CD14-positive monocyte (primary cell): ENCODE results near the gene ZNF408. TPM values are rescaled to one million over a fixed set of nuclear protein-coding genes. Genes with fewer than 3 reads are reported as not detected.
A peak's percentile ranks its signal among the peaks of the same experiment; 100 is the strongest.

Experiments
- DNase-seq, 3 donors: peaks; one replicate each; pipeline ENCODE4 v3.0.0-alpha.2; 2011 to 2022
- H2AFZ ChIP-seq: 2 replicates; pipeline ENCODE4 v1.6.0; 2012; ENCODE audit warnings: mild to moderate bottlenecking, low read depth, low read length, inconsistent platforms; ENCODE audit not compliant: insufficient read depth, poor library complexity, severe bottlenecking
- H3K27ac ChIP-seq, 2 donors: 1 replicate in 1 of 2; 2 replicates in 1 of 2; pipeline ENCODE4 v1.5.1; 2012 to 2013; ENCODE audit warnings: low read length in 2 of 2, control low read depth in 1 of 2, inconsistent platforms in 1 of 2, low read depth in 1 of 2, mild to moderate bottlenecking in 1 of 2
- H3K27me3 ChIP-seq, 2 donors: one replicate each; pipeline versions ENCODE4 v1.6.0 to v1.6.1; 2011 to 2013; ENCODE audit warnings: low read length in 2 of 2; ENCODE audit not compliant: control insufficient read depth in 2 of 2, insufficient read depth in 2 of 2
- H3K36me3 ChIP-seq, 2 donors: replicated peaks in 1 of 2; 1 replicate in 1 of 2; 2 replicates in 1 of 2; pipeline versions ENCODE4 v1.5.1 to v1.6.1; 2012 to 2013; ENCODE audit warnings: low read length in 2 of 2, control low read depth in 1 of 2, inconsistent platforms in 1 of 2, mild to moderate bottlenecking in 1 of 2; ENCODE audit not compliant: insufficient read depth in 2 of 2, control insufficient read depth in 1 of 2
- H3K4me1 ChIP-seq, 2 donors: 1 replicate in 1 of 2; 2 replicates in 1 of 2; pipeline versions ENCODE4 v1.5.1 to v1.6.1; 2012 to 2013; ENCODE audit warnings: low read length in 2 of 2, control low read depth in 1 of 2, inconsistent platforms in 1 of 2, mild to moderate bottlenecking in 1 of 2, moderate library complexity in 1 of 2; ENCODE audit not compliant: insufficient read depth in 2 of 2, control insufficient read depth in 1 of 2
- H3K4me2 ChIP-seq: replicated peaks from 2 replicates; pipeline ENCODE3; 2012; ENCODE audit warnings: low read length, moderate library complexity, mild to moderate bottlenecking; ENCODE audit not compliant: poor library complexity, severe bottlenecking; ENCODE audit errors: extremely low read depth
- H3K4me3 ChIP-seq, 3 experiments: fragments of 200-600 bp in 1 of 3; sonication (generic) in 1 of 3; replicated peaks in 1 of 3; 1 replicate in 2 of 3; 2 replicates in 1 of 3; pipeline ENCODE4 v1.5.1; 2011 to 2013; ENCODE audit warnings: low read length in 3 of 3, mild to moderate bottlenecking in 3 of 3, control low read depth in 2 of 3, low read depth in 2 of 3, inconsistent platforms in 1 of 3, moderate library complexity in 1 of 3
- H3K79me2 ChIP-seq: 2 replicates; pipeline ENCODE4 v1.6.0; 2012; ENCODE audit warnings: mild to moderate bottlenecking, control low read depth, inconsistent platforms, low read length, moderate library complexity; ENCODE audit not compliant: insufficient read depth
- H3K9ac ChIP-seq: 2 replicates; pipeline ENCODE4 v1.6.0; 2017; ENCODE audit warnings: low read length, mild to moderate bottlenecking; ENCODE audit not compliant: insufficient read depth, poor library complexity, severe bottlenecking
- H3K9me3 ChIP-seq, 2 donors: replicated peaks in 1 of 2; 1 replicate in 1 of 2; 2 replicates in 1 of 2; pipeline versions ENCODE4 v1.5.1 to v1.6.1; 2012 to 2013; ENCODE audit warnings: low read length in 2 of 2, control low read depth in 1 of 2; ENCODE audit not compliant: control insufficient read depth in 1 of 2, insufficient read depth in 1 of 2
- H4K20me1 ChIP-seq: 2 replicates; pipeline ENCODE4 v1.6.0; 2012; ENCODE audit warnings: mild to moderate bottlenecking, low read length, control low read depth, moderate library complexity; ENCODE audit not compliant: insufficient read depth
- H3K27ac Mint-ChIP-seq, 7 donors: one replicate each; pipeline ENCODE4 v1.8.0; 2020; ENCODE audit warnings: mild to moderate bottlenecking in 7 of 7, mixed read lengths in 7 of 7, moderate library complexity in 6 of 7, inconsistent platforms in 2 of 7
- H3K27me3 Mint-ChIP-seq, 3 donors: one replicate each; pipeline ENCODE4 v1.8.0; 2021 to 2022; ENCODE audit warnings: low read depth in 3 of 3, mild to moderate bottlenecking in 3 of 3, mixed read lengths in 3 of 3, moderate library complexity in 3 of 3, inconsistent platforms in 1 of 3
- H3K36me3 Mint-ChIP-seq, 2 donors: one replicate each; pipeline ENCODE4 v1.8.0; 2020; ENCODE audit warnings: mixed read lengths in 2 of 2, inconsistent platforms in 1 of 2, mild to moderate bottlenecking in 1 of 2
- H3K4me1 Mint-ChIP-seq: one replicate; pipeline ENCODE4 v1.8.0; 2020; ENCODE audit warnings: mild to moderate bottlenecking, mixed read lengths
- H3K4me3 Mint-ChIP-seq, 2 donors: one replicate each; pipeline ENCODE4 v1.8.0; 2020; ENCODE audit warnings: mild to moderate bottlenecking in 2 of 2, mixed read lengths in 2 of 2, moderate library complexity in 1 of 2
- H3K9me3 Mint-ChIP-seq, 7 donors: one replicate each; pipeline ENCODE4 v1.8.0; 2020 to 2022; ENCODE audit warnings: mixed read lengths in 7 of 7, mild to moderate bottlenecking in 6 of 7, moderate library complexity in 6 of 7, inconsistent platforms in 2 of 7
- WGBS: methylation state at CpG from one replicate; pipeline ENCODE4 v1.1.5; 2013; ENCODE audit warnings: missing lambda C conversion rate; ENCODE audit not compliant: insufficient coverage; 5-methylcytosine and 5-hydroxymethylcytosine counted together
- intact Hi-C, 2 donors: fragments of 100-400 bp; cut with micrococcal nuclease; formaldehyde crosslinking; loops; one replicate each; pipeline versions ENCODE4 v1.15.0 to v1.15.1; 2023
- polyA plus RNA-seq, 3 donors: library from polyadenylated mRNA; depleted of rRNA in 1 of 3; unstranded in 2 of 3; stranded (reverse) in 1 of 3; fragments of 300-500 nt in 2 of 3; fragments of >200 nt in 1 of 3; fragmentation: Illumina TruSeq in 2 of 3; gene quantifications; 1 replicate in 2 of 3; 2 replicates in 1 of 3; pipeline ENCODE4 v1.2.3, GENCODE V29; 2012 to 2021
- TF ChIP-seq, protein P1 (sequence below): fragments of 200-600 bp; IDR thresholded peaks from one replicate; pipeline ENCODE4 v1.8.0; 2022; ENCODE audit warnings: antibody characterized with exemption, mild to moderate bottlenecking

Gene ZNF408
- polyA plus RNA-seq, 3 donors: 4.1 to 4.5 (median 4.2) TPM

DNA sequence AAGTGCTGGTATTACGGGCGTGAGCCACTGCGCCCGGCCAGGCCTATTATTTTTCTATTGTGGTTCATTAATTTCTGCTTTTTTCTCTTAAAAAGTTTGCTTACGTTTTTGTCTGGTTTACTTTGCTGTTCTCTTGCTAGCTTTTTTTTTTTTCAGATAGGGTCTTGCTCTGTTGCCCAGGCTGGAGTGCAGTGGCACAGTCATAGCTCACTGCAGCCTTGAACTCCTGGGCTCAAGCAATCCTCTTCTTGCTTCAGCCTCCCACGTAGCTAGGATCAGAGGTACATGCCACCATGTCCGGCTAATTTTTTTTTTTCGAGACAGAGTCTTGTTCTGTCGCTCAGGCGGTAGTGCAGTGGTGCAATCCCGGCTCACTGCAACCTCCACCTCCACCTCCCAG lies 36.9 kb downstream of the ZNF408 start:
- no peaks in the 10 kb centered on the region for H4K20me1 ChIP-seq
- TF ChIP-seq, protein P1, sequence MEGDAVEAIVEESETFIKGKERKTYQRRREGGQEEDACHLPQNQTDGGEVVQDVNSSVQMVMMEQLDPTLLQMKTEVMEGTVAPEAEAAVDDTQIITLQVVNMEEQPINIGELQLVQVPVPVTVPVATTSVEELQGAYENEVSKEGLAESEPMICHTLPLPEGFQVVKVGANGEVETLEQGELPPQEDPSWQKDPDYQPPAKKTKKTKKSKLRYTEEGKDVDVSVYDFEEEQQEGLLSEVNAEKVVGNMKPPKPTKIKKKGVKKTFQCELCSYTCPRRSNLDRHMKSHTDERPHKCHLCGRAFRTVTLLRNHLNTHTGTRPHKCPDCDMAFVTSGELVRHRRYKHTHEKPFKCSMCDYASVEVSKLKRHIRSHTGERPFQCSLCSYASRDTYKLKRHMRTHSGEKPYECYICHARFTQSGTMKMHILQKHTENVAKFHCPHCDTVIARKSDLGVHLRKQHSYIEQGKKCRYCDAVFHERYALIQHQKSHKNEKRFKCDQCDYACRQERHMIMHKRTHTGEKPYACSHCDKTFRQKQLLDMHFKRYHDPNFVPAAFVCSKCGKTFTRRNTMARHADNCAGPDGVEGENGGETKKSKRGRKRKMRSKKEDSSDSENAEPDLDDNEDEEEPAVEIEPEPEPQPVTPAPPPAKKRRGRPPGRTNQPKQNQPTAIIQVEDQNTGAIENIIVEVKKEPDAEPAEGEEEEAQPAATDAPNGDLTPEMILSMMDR: no peak
- H3K27ac Mint-ChIP-seq: peak overlapping the region in 1 of 7 donors; percentile 40
- no peak for DNase-seq
- no peaks in the 10 kb centered on the region for H3K4me1 Mint-ChIP-seq
- no peaks in the 10 kb centered on the region for H3K79me2 ChIP-seq
- intact Hi-C loops: no loop called here
- H2AFZ ChIP-seq: no peak overlapping the region
- H3K4me3 Mint-ChIP-seq: no peak overlapping the region
- peaks cover 1 to 4% (median 2%) of the 10 kb centered on the region in 3 donors for H3K27me3 Mint-ChIP-seq
- no peak overlapping the region for H3K4me2 ChIP-seq
- H3K36me3 Mint-ChIP-seq: peaks cover 17 to 25% of the 10 kb centered on the region in 2 donors
- H3K27ac ChIP-seq: no peak overlapping the region
- H3K9me3 Mint-ChIP-seq: peaks cover 0 to 3% (median 0%) of the 10 kb centered on the region in 7 donors
- no peaks in the 10 kb centered on the region for H3K9me3 ChIP-seq
- H3K4me1 ChIP-seq: no peaks in the 10 kb centered on the region
- H3K4me3 ChIP-seq: no peak overlapping the region
- H3K27me3 ChIP-seq: no peaks in the 10 kb centered on the region
- WGBS: 95% methylated on average over 9 of the region's 11 CpGs
- H3K9ac ChIP-seq: no peak overlapping the region
- H3K36me3 ChIP-seq: peaks cover 16 to 17% of the 10 kb centered on the region in 2 donors

DNA sequence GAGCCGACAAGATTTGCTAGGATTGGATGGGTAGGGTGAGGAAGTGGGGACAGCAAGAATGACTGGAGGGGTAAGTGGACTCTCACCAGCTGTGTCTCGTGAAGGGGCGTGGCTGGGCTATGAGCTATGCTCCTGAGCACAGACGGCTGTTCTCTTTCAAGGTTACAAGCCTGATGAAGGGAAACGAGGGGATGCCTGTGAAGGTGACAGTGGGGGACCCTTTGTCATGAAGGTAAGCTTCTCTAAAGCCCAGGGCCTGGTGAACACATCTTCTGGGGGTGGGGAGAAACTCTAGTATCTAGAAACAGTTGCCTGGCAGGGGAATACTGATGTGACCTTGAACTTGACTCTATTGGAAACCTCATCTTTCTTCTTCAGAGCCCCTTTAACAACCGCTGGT lies 38.1 kb downstream of the ZNF408 start:
- 100% methylated on average over 5 of the region's 6 CpGs for WGBS
- Mint-ChIP-seq H3K4me3 (no peak overlapping the region), H3K27ac (peak overlapping the region in 1 of 7 donors; percentile 2), H3K36me3 (peaks cover 28 to 37% of the 10 kb centered on the region in 2 donors), H3K4me1 (no peaks in the 10 kb centered on the region), H3K9me3 (peaks cover 0 to 3% (median 0%) of the 10 kb centered on the region in 7 donors), H3K27me3 (peaks cover 0 to 4% (median 1%) of the 10 kb centered on the region in 3 donors)
- intact Hi-C loops: no loop called here
- Histone ChIP-seq H3K27me3 (no peaks in the 10 kb centered on the region), H3K36me3 (peaks cover 28 to 29% of the 10 kb centered on the region in 2 donors), H3K27ac (no peak overlapping the region), H2AFZ (no peak overlapping the region), H3K79me2 (no peaks in the 10 kb centered on the region), H3K9ac (no peak overlapping the region), H3K4me3 (no peak overlapping the region), H3K9me3 (no peaks in the 10 kb centered on the region), H3K4me2 (no peak overlapping the region), H3K4me1 (no peaks in the 10 kb centered on the region), H4K20me1 (no peaks in the 10 kb centered on the region)
- no peak for DNase-seq
- TF ChIP-seq, protein P1: no peak
